MM.1S (cell line): ENCODE data around the gene CDCP2.

Experiments
- DNase-seq: peaks from one replicate; pipeline ENCODE4 v3.0.0-alpha.2; 2015
- H2AFZ ChIP-seq: fragments of 300-600 bp; sonication (generic); 2 replicates; pipeline ENCODE4 v1.6.0; 2016; ENCODE audit warnings: antibody characterized with exemption, low read length
- H3F3A ChIP-seq: fragments of 300-600 bp; sonication (generic); 2 replicates; pipeline ENCODE4 v1.6.1; 2016; ENCODE audit warnings: mild to moderate bottlenecking, antibody characterized with exemption, low read length, moderate library complexity, mixed read lengths; ENCODE audit not compliant: insufficient read depth
- H3K27ac ChIP-seq: fragments of 300-600 bp; sonication (generic); 2 replicates; pipeline ENCODE4 v1.5.1; 2016; ENCODE audit warnings: mild to moderate bottlenecking, low read length
- H3K27me3 ChIP-seq: fragments of 300-600 bp; sonication (generic); replicated peaks from 2 replicates; pipeline ENCODE4 v1.6.0; 2016; ENCODE audit warnings: low read length; ENCODE audit not compliant: insufficient read depth
- H3K36me3 ChIP-seq: fragments of 300-600 bp; sonication (generic); replicated peaks from 2 replicates; pipeline ENCODE4 v1.6.1; 2016; ENCODE audit warnings: mild to moderate bottlenecking, low read length, mixed read lengths; ENCODE audit not compliant: insufficient read depth
- H3K4me1 ChIP-seq: fragments of 300-600 bp; sonication (generic); 2 replicates; pipeline ENCODE4 v1.6.1; 2016; ENCODE audit warnings: low read length, mixed read lengths
- H3K4me2 ChIP-seq: fragments of 300-600 bp; sonication (generic); 2 replicates; pipeline ENCODE4 v1.6.0; 2016; ENCODE audit warnings: low read depth, low read length
- H3K4me3 ChIP-seq: fragments of 300-600 bp; sonication (generic); 2 replicates; pipeline ENCODE4 v1.5.1; 2016; ENCODE audit warnings: low read length, mixed read lengths
- H3K79me2 ChIP-seq: fragments of 300-600 bp; sonication (generic); 2 replicates; pipeline ENCODE4 v1.6.1; 2016; ENCODE audit warnings: mixed run types, low read length, mixed read lengths
- H3K9ac ChIP-seq: fragments of 300-600 bp; sonication (generic); 2 replicates; pipeline ENCODE4 v1.6.1; 2016; ENCODE audit warnings: low read length, mixed read lengths
- H3K9me2 ChIP-seq: fragments of 300-600 bp; sonication (generic); replicated peaks from 2 replicates; pipeline ENCODE4 v1.6.1; 2016; ENCODE audit warnings: mild to moderate bottlenecking, low read length, mixed read lengths; ENCODE audit not compliant: insufficient read depth
- H3K9me3 ChIP-seq: fragments of 300-600 bp; sonication (generic); replicated peaks from 2 replicates; pipeline ENCODE4 v1.6.1; 2016; ENCODE audit warnings: mild to moderate bottlenecking, low read length, mixed read lengths; ENCODE audit not compliant: insufficient read depth
- H4K20me1 ChIP-seq: fragments of 300-600 bp; sonication (generic); 2 replicates; pipeline ENCODE4 v1.6.1; 2016; ENCODE audit warnings: mild to moderate bottlenecking, low read length, moderate library complexity, mixed read lengths; ENCODE audit not compliant: insufficient read depth
- EZH2 ChIP-seq: fragments of 300-600 bp; sonication (generic); optimal IDR thresholded peaks from 2 replicates; pipeline ENCODE3; 2017; ENCODE audit warnings: low read depth, mild to moderate bottlenecking, antibody characterized with exemption, low read length, mixed read lengths
- EZH2phosphoT487 ChIP-seq: fragments of 300-600 bp; sonication (generic); IDR thresholded peaks from 2 replicates; pipeline ENCODE4 v1.6.1; 2018; ENCODE audit warnings: antibody characterized with exemption, low read length
- TF ChIP-seq, protein P1 (sequence below): fragments of 300-600 bp; sonication (generic); IDR thresholded peaks from 2 replicates; pipeline ENCODE4 v1.5.1; 2016; ENCODE audit warnings: antibody characterized with exemption, low read length, mixed read lengths

Gene CDCP2

DNA sequence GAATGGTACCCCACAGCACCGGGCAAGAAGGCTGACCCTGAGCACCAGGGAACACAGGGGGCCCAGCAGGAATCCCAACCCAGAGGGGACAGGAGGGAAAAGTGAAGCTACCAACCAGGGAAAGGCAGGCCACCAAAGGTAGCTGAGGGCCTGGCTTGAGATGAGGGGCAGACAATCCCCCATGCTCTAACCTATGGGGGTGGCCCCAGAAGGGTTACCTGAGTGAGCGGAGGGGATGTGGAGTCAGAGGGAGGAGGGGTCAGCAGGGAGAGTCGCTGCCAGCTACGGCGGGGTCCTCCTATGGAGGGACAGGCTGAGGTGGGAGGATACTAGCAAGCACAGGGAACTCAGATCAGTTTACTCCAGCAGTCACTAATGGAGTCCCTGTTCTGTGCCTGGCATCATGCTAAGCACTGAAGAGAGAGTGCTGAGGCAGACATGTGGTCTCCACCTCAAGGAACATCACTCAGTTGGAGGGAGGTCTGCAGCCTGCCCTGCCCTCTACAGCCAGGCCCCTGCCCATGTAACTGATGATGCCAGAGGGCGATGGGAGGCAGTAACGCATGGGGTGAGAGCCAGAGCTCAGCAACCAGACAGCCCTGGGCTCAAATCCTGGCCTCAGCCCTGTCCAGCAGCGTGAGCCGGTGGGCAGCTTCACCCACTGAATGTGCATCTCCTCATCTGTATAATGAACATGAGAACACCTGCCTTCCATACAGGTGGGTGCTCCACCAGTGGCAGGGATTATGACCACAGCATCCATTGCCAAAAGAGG is 25.7 kb upstream of the CDCP2 start:
- Histone ChIP-seq H3K36me3 (no peaks in the 10 kb centered on the region), H2AFZ (no peak overlapping the region), H3K9me3 (no peaks in the 10 kb centered on the region), H3K27ac (no peak overlapping the region), H3K4me3 (no peak overlapping the region), H3K9me2 (no peaks in the 10 kb centered on the region), H3K4me2 (no peak overlapping the region), H3K79me2 (no peaks in the 10 kb centered on the region), H3K4me1 (no peaks in the 10 kb centered on the region), H3K9ac (no peak overlapping the region), H4K20me1 (no peaks in the 10 kb centered on the region), H3F3A (no peaks in the 10 kb centered on the region), H3K27me3 (no peaks in the 10 kb centered on the region)
- no peak for TF ChIP-seq EZH2phosphoT487
- TF ChIP-seq EZH2 = no peak
- TF ChIP-seq, protein P1, sequence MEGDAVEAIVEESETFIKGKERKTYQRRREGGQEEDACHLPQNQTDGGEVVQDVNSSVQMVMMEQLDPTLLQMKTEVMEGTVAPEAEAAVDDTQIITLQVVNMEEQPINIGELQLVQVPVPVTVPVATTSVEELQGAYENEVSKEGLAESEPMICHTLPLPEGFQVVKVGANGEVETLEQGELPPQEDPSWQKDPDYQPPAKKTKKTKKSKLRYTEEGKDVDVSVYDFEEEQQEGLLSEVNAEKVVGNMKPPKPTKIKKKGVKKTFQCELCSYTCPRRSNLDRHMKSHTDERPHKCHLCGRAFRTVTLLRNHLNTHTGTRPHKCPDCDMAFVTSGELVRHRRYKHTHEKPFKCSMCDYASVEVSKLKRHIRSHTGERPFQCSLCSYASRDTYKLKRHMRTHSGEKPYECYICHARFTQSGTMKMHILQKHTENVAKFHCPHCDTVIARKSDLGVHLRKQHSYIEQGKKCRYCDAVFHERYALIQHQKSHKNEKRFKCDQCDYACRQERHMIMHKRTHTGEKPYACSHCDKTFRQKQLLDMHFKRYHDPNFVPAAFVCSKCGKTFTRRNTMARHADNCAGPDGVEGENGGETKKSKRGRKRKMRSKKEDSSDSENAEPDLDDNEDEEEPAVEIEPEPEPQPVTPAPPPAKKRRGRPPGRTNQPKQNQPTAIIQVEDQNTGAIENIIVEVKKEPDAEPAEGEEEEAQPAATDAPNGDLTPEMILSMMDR = no peak
- DNase-seq = no peak

DNA sequence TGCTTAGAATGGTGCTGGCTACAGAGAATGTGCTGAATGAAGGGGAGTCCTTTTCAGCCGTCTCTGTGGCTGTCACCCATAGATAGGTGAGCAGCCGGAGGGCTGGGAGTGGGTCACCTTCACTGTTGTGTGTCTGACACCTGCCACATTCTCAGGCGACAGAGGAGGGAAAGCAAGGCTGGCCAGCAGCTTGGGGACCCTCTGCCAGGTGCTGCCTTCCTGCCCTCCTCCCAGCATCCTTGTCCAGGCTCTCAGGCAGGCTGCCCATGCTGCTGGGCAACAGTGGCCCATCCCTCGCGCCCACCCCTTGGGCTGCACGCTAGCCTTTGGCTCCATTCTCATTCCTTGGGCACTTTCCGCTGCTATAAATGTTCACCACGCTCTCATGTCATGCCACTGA is 24.9 kb upstream of the CDCP2 start:
- Histone ChIP-seq H3K79me2 (no peaks in the 10 kb centered on the region), H3K9ac (no peak overlapping the region), H3K9me3 (no peaks in the 10 kb centered on the region), H3F3A (no peaks in the 10 kb centered on the region), H3K4me2 (no peak overlapping the region), H2AFZ (no peak overlapping the region), H3K27ac (no peak overlapping the region), H3K4me1 (no peaks in the 10 kb centered on the region), H3K9me2 (no peaks in the 10 kb centered on the region), H3K27me3 (no peaks in the 10 kb centered on the region), H3K4me3 (no peak overlapping the region), H4K20me1 (no peaks in the 10 kb centered on the region), H3K36me3 (no peaks in the 10 kb centered on the region)
- TF ChIP-seq, protein P1 = no peak
- TF ChIP-seq EZH2phosphoT487 = no peak
- no peak for TF ChIP-seq EZH2
- DNase-seq = no peak

DNA sequence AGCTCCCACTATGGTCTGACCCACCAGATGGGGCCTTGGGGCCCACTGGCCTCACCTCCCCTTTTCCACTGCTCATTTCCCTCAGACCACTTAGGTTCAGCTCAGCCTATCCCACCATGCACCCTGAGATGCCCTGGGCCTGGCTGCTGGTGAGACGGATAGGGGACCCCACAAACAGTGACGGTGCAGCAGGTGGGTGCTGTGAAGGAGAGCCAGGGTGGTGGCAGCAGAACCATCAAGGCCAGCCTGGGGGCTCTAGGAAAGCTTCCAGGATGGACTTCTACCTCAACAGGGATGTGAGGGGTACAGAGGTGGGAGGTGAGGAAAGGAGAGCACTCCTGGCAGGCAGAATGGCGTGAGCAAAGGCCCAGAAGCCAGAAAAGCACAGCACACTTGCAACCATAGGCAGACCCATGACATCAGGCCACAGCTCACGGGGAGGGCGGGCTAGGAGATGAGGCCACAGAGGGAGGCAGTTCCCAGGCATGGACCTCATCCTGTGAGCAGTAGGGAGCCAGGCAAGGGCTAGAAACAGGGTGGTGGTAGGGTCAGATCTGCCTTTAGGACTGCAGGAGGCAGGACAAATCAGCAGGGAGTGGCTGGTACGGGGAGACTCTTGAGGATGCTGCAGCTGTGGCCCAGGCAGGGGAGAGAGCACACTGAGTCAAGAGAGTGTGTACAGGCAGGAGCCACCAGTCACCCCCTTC is 24.0 kb upstream of the CDCP2 start:
- H3K36me3 ChIP-seq = no peaks in the 10 kb centered on the region
- H3K4me3 ChIP-seq = no peak overlapping the region
- H3K4me1 ChIP-seq = no peaks in the 10 kb centered on the region
- no peaks in the 10 kb centered on the region for H4K20me1 ChIP-seq
- TF ChIP-seq, protein P1 = no peak
- TF ChIP-seq EZH2phosphoT487 (no peak), EZH2 (no peak)
- H3K9ac ChIP-seq = no peak overlapping the region
- DNase-seq = no peak
- no peaks in the 10 kb centered on the region for H3F3A ChIP-seq
- no peak overlapping the region for H3K4me2 ChIP-seq
- no peak overlapping the region for H3K27ac ChIP-seq
- H3K9me3 ChIP-seq = no peaks in the 10 kb centered on the region
- H2AFZ ChIP-seq = no peak overlapping the region
- H3K9me2 ChIP-seq = no peaks in the 10 kb centered on the region
- H3K79me2 ChIP-seq = no peaks in the 10 kb centered on the region
- no peaks in the 10 kb centered on the region for H3K27me3 ChIP-seq
